Transverse colon (tissue), 4 donors: ENCODE data around the gene ZNF207. TPM values are rescaled to one million over a fixed set of nuclear protein-coding genes. Genes with fewer than 3 reads are reported as not detected.
"Not testable (repeated sequence)": the region's sequence is repeated elsewhere in the genome, so short reads cannot be mapped to it uniquely, and the experiment has no call there.

Experiments
- DNase-seq: peaks from one replicate; pipeline ENCODE4 v3.0.0-alpha.2; 2019
- H3K27ac ChIP-seq, 4 donors: fragments of 200-600 bp; sonication (generic); 2 replicates each; pipeline ENCODE4 v1.5.1; 2016 to 2018; ENCODE audit warnings: inconsistent platforms in 4 of 4
- H3K27me3 ChIP-seq: fragments of 200-600 bp; sonication (generic); 2 replicates; pipeline ENCODE4 v1.5.1; 2017; ENCODE audit warnings: inconsistent platforms
- H3K36me3 ChIP-seq, 4 donors: fragments of 200-600 bp; sonication (generic); 2 replicates each; pipeline ENCODE4 v1.5.1; 2017 to 2019; ENCODE audit warnings: inconsistent platforms in 4 of 4
- H3K4me1 ChIP-seq, 4 donors: fragments of 200-600 bp; sonication (generic); 2 replicates each; pipeline ENCODE4 v1.5.1; 2017 to 2020; ENCODE audit warnings: inconsistent platforms in 4 of 4
- H3K4me3 ChIP-seq, 4 donors: fragments of 200-600 bp; sonication (generic); 1 replicate in 1 of 4; 2 replicates in 3 of 4; pipeline versions ENCODE4 v1.5.1 to v1.6.1; 2017 to 2019; ENCODE audit warnings: inconsistent platforms in 4 of 4
- H3K9me3 ChIP-seq, 2 donors: fragments of 200-600 bp; sonication (generic); 2 replicates each; pipeline ENCODE4 v1.5.1; 2017 to 2019; ENCODE audit warnings: inconsistent platforms in 2 of 2
- CTCF ChIP-seq, 5 experiments: fragments of 200-600 bp in 3 of 5; fragments of 450-650 bp in 2 of 5; sonication (generic) in 3 of 5; IDR thresholded peaks; 1 replicate in 2 of 5; 2 replicates in 3 of 5; pipeline ENCODE4 v1.5.1; 2016 to 2017; ENCODE audit warnings: antibody characterized with exemption in 5 of 5, inconsistent platforms in 3 of 5, mild to moderate bottlenecking in 2 of 5, moderate library complexity in 1 of 5
- EP300 ChIP-seq: sonication (generic); formaldehyde crosslinking; IDR thresholded peaks from one replicate; pipeline ENCODE4 v1.6.1; 2017; ENCODE audit warnings: antibody characterized with exemption, low read depth
- POLR2A ChIP-seq: fragments of 450-650 bp; IDR thresholded peaks from one replicate; pipeline ENCODE4 v1.6.1; 2016; ENCODE audit warnings: antibody characterized with exemption, mild to moderate bottlenecking, moderate library complexity
- POLR2AphosphoS5 ChIP-seq, 3 donors: sonication (generic); formaldehyde crosslinking; IDR thresholded peaks; one replicate each; pipeline ENCODE4 v1.6.1; 2016; ENCODE audit warnings: antibody characterized with exemption in 3 of 3
- WGBS, 2 donors: methylation state at CpG; one replicate each; pipeline ENCODE4 v1.1.5; 2018; ENCODE audit warnings: low coverage in 1 of 2; 5-methylcytosine and 5-hydroxymethylcytosine counted together
- in situ Hi-C, 4 donors: fragments of 200-750 bp; cut with MboI; loops; one replicate each; pipeline versions ENCODE4 v1.15.0 to v1.15.1; 2017; ENCODE audit warnings: low sequenced_read_pairs in 3 of 4, low pct_ligation_motif_present in 1 of 4, low pct_unique_long_range_greater_than_20kb in 1 of 4
- intact Hi-C: fragments of 100-400 bp; cut with DNase I; formaldehyde crosslinking; loops from one replicate; pipeline ENCODE4 v1.15.1; 2023; ENCODE audit warnings: low total_unique reads
- total RNA-seq, 4 donors: library from RNA; depleted of rRNA; stranded (reverse); fragments of >200 nt; gene quantifications; one replicate each; pipeline ENCODE4 v1.1.0, GENCODE V29; 2016

The ZNF207 gene
- total RNA-seq, 4 donors from 2014 or later = 78.9 to 203 (median 139) TPM

GRCh38 chr17:32315171-32315570, 34.8 kb upstream of the ZNF207 start:
- TF ChIP-seq CTCF (IDR thresholded peaks at IDR 0.05) = no peak
- H3K36me3 ChIP-seq = no peaks in the 10 kb centered on the region
- H3K4me3 ChIP-seq = no peak overlapping the region
- 87% methylated on average over 8 of the region's 8 CpGs; no CpG with 5 or more reads in 1 of the 2 donors for WGBS, 2 donors
- intact Hi-C loops (no loop called here), in situ Hi-C loops (loop anchor here in 2 of 4 donors (5.0 kb wide), 1 partner anchor 58 kb away; no protein-coding TSS in a partner anchor)
- no peak for DNase-seq
- peaks cover 0 to 6% (median 0%) of the 10 kb centered on the region in 4 donors for H3K4me1 ChIP-seq
- no peaks in the 10 kb centered on the region for H3K9me3 ChIP-seq
- H3K27ac ChIP-seq = no peak overlapping the region
- H3K27me3 ChIP-seq = peaks cover 4% of the 10 kb centered on the region

GRCh38 chr17:32316653-32317052, 33.3 kb upstream of the ZNF207 start:
- H3K4me3 ChIP-seq, DNase-seq, H3K36me3 ChIP-seq, intact Hi-C loops, H3K27ac ChIP-seq, H3K9me3 ChIP-seq, H3K4me1 ChIP-seq, H3K27me3 ChIP-seq: not testable (repeated sequence)
- 90% methylated on average over 5 of the region's 5 CpGs for WGBS, 2 donors
- in situ Hi-C loops = loop anchor here in 2 of 4 donors (5.0 kb wide), 1 partner anchor 59 kb away; no protein-coding TSS in a partner anchor

- TF ChIP-seq CTCF (IDR thresholded peaks at IDR 0.05) = no peak
- TF ChIP-seq POLR2A = no peak
- TF ChIP-seq POLR2AphosphoS5 (IDR thresholded peaks at IDR 0.05) = no peak
- no peak for TF ChIP-seq EP300
Measured at GRCh38 chr17:32317353-32317752, 32.6 kb upstream of the ZNF207 start.

GRCh38 chr17:32318071-32318470, 31.9 kb upstream of the ZNF207 start:
- in situ Hi-C loops (loop anchor here in 2 of 4 donors (5.0 kb wide), 1 partner anchor 61 kb away; no protein-coding TSS in a partner anchor), intact Hi-C loops (loop anchor here (2.0 kb wide), 1 partner anchor 67 kb away; no protein-coding TSS in a partner anchor)
- Histone ChIP-seq H3K27ac (no peak overlapping the region), H3K36me3 (no peaks in the 10 kb centered on the region), H3K27me3 (no peaks in the 10 kb centered on the region), H3K4me3 (no peak overlapping the region), H3K9me3 (no peaks in the 10 kb centered on the region), H3K4me1 (no peaks in the 10 kb centered on the region)
- TF ChIP-seq POLR2A (no peak), POLR2AphosphoS5 (IDR thresholded peaks at IDR 0.05) (no peak)
- DNase-seq = no peak
- 83 to 89% methylated on average over 2 to 8 of the region's 8 CpGs for WGBS, 2 donors

More at GRCh38 chr17:32317353-32317752, 32.6 kb upstream of the ZNF207 start:
- intact Hi-C loops (no loop called here), in situ Hi-C loops (loop anchor here in 2 of 4 donors (5.0 kb wide), 1 partner anchor 60 kb away; no protein-coding TSS in a partner anchor)
- no peaks in the 10 kb centered on the region for H3K27me3 ChIP-seq
- no peaks in the 10 kb centered on the region for H3K4me1 ChIP-seq
- 75% methylated on average over 3 to 4 of the region's 4 CpGs for WGBS, 2 donors
- H3K9me3 ChIP-seq = no peaks in the 10 kb centered on the region
- H3K36me3 ChIP-seq = no peaks in the 10 kb centered on the region
- H3K27ac ChIP-seq = no peak overlapping the region
- no peak overlapping the region for H3K4me3 ChIP-seq
- no peak for DNase-seq

GRCh38 chr17:32319548-32319905, 30.4 kb upstream of the ZNF207 start:
- Histone ChIP-seq H3K36me3 (no peaks in the 10 kb centered on the region), H3K4me1 (peaks cover 0 to 9% (median 2%) of the 10 kb centered on the region in 4 donors), H3K27me3 (no peaks in the 10 kb centered on the region), H3K9me3 (no peaks in the 10 kb centered on the region), H3K27ac (no peak overlapping the region), H3K4me3 (no peak overlapping the region)
- peak; percentile 83 for DNase-seq
- WGBS, 2 donors = 18 to 60% methylated on average over 1 to 5 of the region's 5 CpGs
- in situ Hi-C loops = loop anchor here in 2 of 4 donors (5.0 kb wide), 1 partner anchor 62 kb away; no protein-coding TSS in a partner anchor
- TF ChIP-seq POLR2A (no peak), CTCF (IDR thresholded peaks at IDR 0.05) (peak; percentile 90 to 96 (median 93))
- intact Hi-C loops = loop anchor here (2.0 kb wide), 1 partner anchor 69 kb away; no protein-coding TSS in a partner anchor

- intact Hi-C loops, DNase-seq, H3K27me3 ChIP-seq, H3K4me1 ChIP-seq, H3K9me3 ChIP-seq, in situ Hi-C loops, H3K4me3 ChIP-seq, H3K36me3 ChIP-seq, H3K27ac ChIP-seq: not testable (repeated sequence)
- 89% methylated on average over 5 to 6 of the region's 6 CpGs for WGBS, 2 donors
Measured at GRCh38 chr17:32320080-32320479, 29.9 kb upstream of the ZNF207 start.
